ENCODE results near the gene EHMT1. TPM values are rescaled to one million over a fixed set of nuclear protein-coding genes. Genes with fewer than 3 reads are reported as not detected.

Gene EHMT1
- total and polyA plus RNA-seq, 2 experiments from 2014 or later, result 162 to 177 TPM

GRCh38 chr9:137658781-137659180 is 40.0 kb downstream of the EHMT1 start:
- H3K27me3 Mint-ChIP-seq (ENCODE audit: insufficient read depth, low read depth, poor library complexity), result peaks cover 2% of the 10 kb centered on the region
- Histone ChIP-seq H4K20me1 (replicated peaks; ENCODE audit: insufficient read depth) (peaks cover 40% of the 10 kb centered on the region), H3K9me2 (ENCODE audit: insufficient read depth) (no peaks in the 10 kb centered on the region), H3K4me2 (no peak overlapping the region), H2AFZ (no peak overlapping the region), H3K27me3 (ENCODE audit: insufficient read depth) (no peaks in the 10 kb centered on the region), H3K36me3 (ENCODE audit: insufficient read depth) (no peaks in the 10 kb centered on the region; the same call in 1 of the 2 replicates), H3K4me3 (no peak overlapping the region), H3K27ac (ENCODE audit: low read depth) (peak overlapping the region; percentile 26; the same call in 1 of the 2 replicates), H3F3A (replicated peaks; ENCODE audit: low read depth) (no peaks in the 10 kb centered on the region; the same call in 1 of the 2 replicates), H3K79me2 (replicated peaks; ENCODE audit: insufficient read depth) (peaks cover 99% of the 10 kb centered on the region), H3K4me1 (ENCODE audit: insufficient read depth) (peaks cover 22% of the 10 kb centered on the region)
- ATAC-seq, result no peak
- no peaks in the 10 kb centered on the region for H3K9me3 Mint-ChIP-seq
- H3K4me3 Mint-ChIP-seq, result no peak overlapping the region
- no peak for DNase-seq (ENCODE audit: low spot score)
- no peak overlapping the region for H3K27ac Mint-ChIP-seq
- H3K36me3 Mint-ChIP-seq (ENCODE audit: low read depth), result peaks cover 12% of the 10 kb centered on the region; the same call in 2 of the 3 replicates
- H3K4me1 Mint-ChIP-seq, result peaks cover 35% of the 10 kb centered on the region
- no peak for TF ChIP-seq ZNF331 (CRISPR knock-in tag; IDR thresholded peaks at IDR 0.05; ENCODE audit: low read depth)
- TF ChIP-seq STAT1 (IDR thresholded peaks at IDR 0.05; ENCODE audit: unreplicated experiment), result no peak
- TF ChIP-seq EZH2phosphoT487 (IDR thresholded peaks at IDR 0.05; ENCODE audit: unreplicated experiment), result no peak

GRCh38 chr9:137660144-137660543 is 41.3 kb downstream of the EHMT1 start:
- Histone ChIP-seq H3K27ac (ENCODE audit: low read depth) (peak overlapping the region; percentile 61; the same call in 1 of the 2 replicates), H3K27me3 (ENCODE audit: insufficient read depth) (no peaks in the 10 kb centered on the region), H2AFZ (no peak overlapping the region), H3K79me2 (replicated peaks; ENCODE audit: insufficient read depth) (peaks cover 100% of the 10 kb centered on the region), H3K4me3 (no peak overlapping the region), H3K9me2 (ENCODE audit: insufficient read depth) (no peaks in the 10 kb centered on the region), H3K4me2 (no peak overlapping the region), H4K20me1 (replicated peaks; ENCODE audit: insufficient read depth) (peaks cover 29% of the 10 kb centered on the region), H3K36me3 (ENCODE audit: insufficient read depth) (no peaks in the 10 kb centered on the region; the same call in 1 of the 2 replicates), H3K4me1 (ENCODE audit: insufficient read depth) (peaks cover 28% of the 10 kb centered on the region), H3F3A (replicated peaks; ENCODE audit: low read depth) (no peaks in the 10 kb centered on the region; the same call in 1 of the 2 replicates)
- Mint-ChIP-seq H3K27me3 (ENCODE audit: insufficient read depth, low read depth, poor library complexity) (peaks cover 2% of the 10 kb centered on the region), H3K4me1 (peaks cover 37% of the 10 kb centered on the region), H3K36me3 (ENCODE audit: low read depth) (0 out of 3 replicates have a peak, but pooled peaks cover 3% of the 10 kb centered on the region), H3K27ac (no peak overlapping the region), H3K4me3 (no peak overlapping the region), H3K9me3 (no peaks in the 10 kb centered on the region)
- DNase-seq (ENCODE audit: low spot score) (no peak), ATAC-seq (no peak)
- TF ChIP-seq POLR2AphosphoS5 (IDR thresholded peaks at IDR 0.05; ENCODE audit: low read depth), result no peak
- TF ChIP-seq, protein P1, sequence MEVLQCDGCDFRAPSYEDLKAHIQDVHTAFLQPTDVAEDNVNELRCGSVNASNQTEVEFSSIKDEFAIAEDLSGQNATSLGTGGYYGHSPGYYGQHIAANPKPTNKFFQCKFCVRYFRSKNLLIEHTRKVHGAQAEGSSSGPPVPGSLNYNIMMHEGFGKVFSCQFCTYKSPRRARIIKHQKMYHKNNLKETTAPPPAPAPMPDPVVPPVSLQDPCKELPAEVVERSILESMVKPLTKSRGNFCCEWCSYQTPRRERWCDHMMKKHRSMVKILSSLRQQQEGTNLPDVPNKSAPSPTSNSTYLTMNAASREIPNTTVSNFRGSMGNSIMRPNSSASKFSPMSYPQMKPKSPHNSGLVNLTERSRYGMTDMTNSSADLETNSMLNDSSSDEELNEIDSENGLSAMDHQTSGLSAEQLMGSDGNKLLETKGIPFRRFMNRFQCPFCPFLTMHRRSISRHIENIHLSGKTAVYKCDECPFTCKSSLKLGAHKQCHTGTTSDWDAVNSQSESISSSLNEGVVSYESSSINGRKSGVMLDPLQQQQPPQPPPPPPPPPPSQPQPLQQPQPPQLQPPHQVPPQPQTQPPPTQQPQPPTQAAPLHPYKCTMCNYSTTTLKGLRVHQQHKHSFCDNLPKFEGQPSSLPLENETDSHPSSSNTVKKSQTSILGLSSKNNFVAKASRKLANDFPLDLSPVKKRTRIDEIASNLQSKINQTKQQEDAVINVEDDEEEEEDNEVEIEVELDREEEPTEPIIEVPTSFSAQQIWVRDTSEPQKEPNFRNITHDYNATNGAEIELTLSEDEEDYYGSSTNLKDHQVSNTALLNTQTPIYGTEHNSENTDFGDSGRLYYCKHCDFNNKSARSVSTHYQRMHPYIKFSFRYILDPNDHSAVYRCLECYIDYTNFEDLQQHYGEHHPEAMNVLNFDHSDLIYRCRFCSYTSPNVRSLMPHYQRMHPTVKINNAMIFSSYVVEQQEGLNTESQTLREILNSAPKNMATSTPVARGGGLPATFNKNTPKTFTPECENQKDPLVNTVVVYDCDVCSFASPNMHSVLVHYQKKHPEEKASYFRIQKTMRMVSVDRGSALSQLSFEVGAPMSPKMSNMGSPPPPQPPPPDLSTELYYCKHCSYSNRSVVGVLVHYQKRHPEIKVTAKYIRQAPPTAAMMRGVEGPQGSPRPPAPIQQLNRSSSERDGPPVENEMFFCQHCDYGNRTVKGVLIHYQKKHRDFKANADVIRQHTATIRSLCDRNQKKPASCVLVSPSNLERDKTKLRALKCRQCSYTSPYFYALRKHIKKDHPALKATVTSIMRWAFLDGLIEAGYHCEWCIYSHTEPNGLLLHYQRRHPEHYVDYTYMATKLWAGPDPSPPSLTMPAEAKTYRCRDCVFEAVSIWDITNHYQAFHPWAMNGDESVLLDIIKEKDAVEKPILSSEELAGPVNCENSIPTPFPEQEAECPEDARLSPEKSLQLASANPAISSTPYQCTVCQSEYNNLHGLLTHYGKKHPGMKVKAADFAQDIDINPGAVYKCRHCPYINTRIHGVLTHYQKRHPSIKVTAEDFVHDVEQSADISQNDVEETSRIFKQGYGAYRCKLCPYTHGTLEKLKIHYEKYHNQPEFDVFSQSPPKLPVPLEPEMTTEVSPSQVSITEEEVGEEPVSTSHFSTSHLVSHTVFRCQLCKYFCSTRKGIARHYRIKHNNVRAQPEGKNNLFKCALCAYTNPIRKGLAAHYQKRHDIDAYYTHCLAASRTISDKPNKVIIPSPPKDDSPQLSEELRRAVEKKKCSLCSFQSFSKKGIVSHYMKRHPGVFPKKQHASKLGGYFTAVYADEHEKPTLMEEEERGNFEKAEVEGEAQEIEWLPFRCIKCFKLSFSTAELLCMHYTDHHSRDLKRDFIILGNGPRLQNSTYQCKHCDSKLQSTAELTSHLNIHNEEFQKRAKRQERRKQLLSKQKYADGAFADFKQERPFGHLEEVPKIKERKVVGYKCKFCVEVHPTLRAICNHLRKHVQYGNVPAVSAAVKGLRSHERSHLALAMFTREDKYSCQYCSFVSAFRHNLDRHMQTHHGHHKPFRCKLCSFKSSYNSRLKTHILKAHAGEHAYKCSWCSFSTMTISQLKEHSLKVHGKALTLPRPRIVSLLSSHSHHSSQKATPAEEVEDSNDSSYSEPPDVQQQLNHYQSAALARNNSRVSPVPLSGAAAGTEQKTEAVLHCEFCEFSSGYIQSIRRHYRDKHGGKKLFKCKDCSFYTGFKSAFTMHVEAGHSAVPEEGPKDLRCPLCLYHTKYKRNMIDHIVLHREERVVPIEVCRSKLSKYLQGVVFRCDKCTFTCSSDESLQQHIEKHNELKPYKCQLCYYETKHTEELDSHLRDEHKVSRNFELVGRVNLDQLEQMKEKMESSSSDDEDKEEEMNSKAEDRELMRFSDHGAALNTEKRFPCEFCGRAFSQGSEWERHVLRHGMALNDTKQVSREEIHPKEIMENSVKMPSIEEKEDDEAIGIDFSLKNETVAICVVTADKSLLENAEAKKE (CRISPR knock-in tag; IDR thresholded peaks at IDR 0.05), result no peak
- no peak for TF ChIP-seq EZH2phosphoT487 (IDR thresholded peaks at IDR 0.05; ENCODE audit: unreplicated experiment)
- TF ChIP-seq NANOG (IDR thresholded peaks at IDR 0.05; ENCODE audit: borderline replicate concordance), result no peak
